Gastrocnemius medialis (tissue), 4 donors: ENCODE data around the gene MLF1. TPM values are rescaled to one million over a fixed set of nuclear protein-coding genes. Genes with fewer than 3 reads are reported as not detected.

Source experiments
- ATAC-seq, 2 donors: fragments of 150-250 bp; one replicate each; pipeline ENCODE4 v1.9.1; 2016
- DNase-seq, 2 donors: peaks; one replicate each; pipeline ENCODE4 v3.0.0-alpha.2; 2019
- H3K27ac ChIP-seq, 4 donors: fragments of 200-600 bp; sonication (generic); 1 replicate in 1 of 4; 2 replicates in 3 of 4; pipeline ENCODE4 v1.5.1; 2016 to 2018; ENCODE audit warnings: mild to moderate bottlenecking in 2 of 4, moderate library complexity in 1 of 4
- H3K27me3 ChIP-seq, 3 donors: fragments of 200-600 bp; sonication (generic) in 2 of 3; 1 replicate in 1 of 3; 2 replicates in 2 of 3; pipeline versions ENCODE4 v1.5.1 to v1.6.0; 2016 to 2019; ENCODE audit warnings: mild to moderate bottlenecking in 1 of 3, moderate library complexity in 1 of 3
- H3K36me3 ChIP-seq, 2 donors: fragments of 200-600 bp; sonication (generic) in 1 of 2; one replicate each; pipeline ENCODE4 v1.5.1; 2017 to 2018
- H3K4me1 ChIP-seq, 2 donors: fragments of 200-600 bp; sonication (generic) in 1 of 2; one replicate each; pipeline ENCODE4 v1.5.1; 2016 to 2017; ENCODE audit warnings: mild to moderate bottlenecking in 2 of 2
- H3K4me3 ChIP-seq, 4 donors: fragments of 200-600 bp; sonication (generic) in 3 of 4; 1 replicate in 1 of 4; 2 replicates in 3 of 4; pipeline ENCODE4 v1.5.1; 2016 to 2019; ENCODE audit warnings: mild to moderate bottlenecking in 2 of 4
- H3K9me3 ChIP-seq, 3 donors: fragments of 200-600 bp; sonication (generic) in 2 of 3; 1 replicate in 1 of 3; 2 replicates in 2 of 3; pipeline ENCODE4 v1.5.1; 2016 to 2019
- POLR2A ChIP-seq, 2 donors: fragments of 450-650 bp; IDR thresholded peaks; one replicate each; pipeline ENCODE4 v1.6.1; 2017; ENCODE audit warnings: antibody characterized with exemption in 2 of 2, mild to moderate bottlenecking in 2 of 2, moderate library complexity in 2 of 2
- in situ Hi-C, 4 donors: fragments of 200-750 bp; cut with MboI; loops; one replicate each; pipeline versions ENCODE4 v1.15.0 to v1.8.0; 2017; ENCODE audit warnings: low sequenced_read_pairs in 4 of 4
- intact Hi-C: fragments of 100-400 bp; cut with DNase I; formaldehyde crosslinking; loops from one replicate; pipeline ENCODE4 v1.15.1; 2023; ENCODE audit warnings: low total_unique reads
- total RNA-seq, 4 donors: library from RNA; depleted of rRNA; stranded (reverse); fragments of >200 nt; gene quantifications; one replicate each; pipeline versions ENCODE4 v1.1.0 to v1.2.3, GENCODE V29; 2016
- TF ChIP-seq, protein P1 (sequence below), 5 experiments: fragments of 450-650 bp in 3 of 5; fragments of 200-600 bp in 2 of 5; sonication (generic) in 2 of 5; IDR thresholded peaks in 4 of 5; conservative IDR thresholded peaks in 1 of 5; 1 replicate in 4 of 5; 2 replicates in 1 of 5; pipeline ENCODE4 v1.5.1; 2016 to 2019; ENCODE audit warnings: antibody characterized with exemption in 5 of 5, mild to moderate bottlenecking in 3 of 5, moderate library complexity in 3 of 5

The MLF1 gene
- total RNA-seq, 4 donors from 2014 or later, result 18.4 to 40.8 (median 24.0) TPM

- Histone ChIP-seq H3K36me3 (peaks cover 2 to 63% of the 10 kb centered on the region in 2 donors), H3K4me3 (no peak overlapping the region), H3K27ac (no peak overlapping the region), H3K9me3 (no peaks in the 10 kb centered on the region), H3K4me1 (peaks cover 3 to 18% of the 10 kb centered on the region in 2 donors), H3K27me3 (no peaks in the 10 kb centered on the region)
- intact Hi-C loops (no loop called here), in situ Hi-C loops (loop anchor here in 1 of 4 donors (25.0 kb wide), 1 partner anchor 135 kb away; no protein-coding TSS in a partner anchor)
- ATAC-seq (no peak), DNase-seq (no peak)
- TF ChIP-seq, protein P1, sequence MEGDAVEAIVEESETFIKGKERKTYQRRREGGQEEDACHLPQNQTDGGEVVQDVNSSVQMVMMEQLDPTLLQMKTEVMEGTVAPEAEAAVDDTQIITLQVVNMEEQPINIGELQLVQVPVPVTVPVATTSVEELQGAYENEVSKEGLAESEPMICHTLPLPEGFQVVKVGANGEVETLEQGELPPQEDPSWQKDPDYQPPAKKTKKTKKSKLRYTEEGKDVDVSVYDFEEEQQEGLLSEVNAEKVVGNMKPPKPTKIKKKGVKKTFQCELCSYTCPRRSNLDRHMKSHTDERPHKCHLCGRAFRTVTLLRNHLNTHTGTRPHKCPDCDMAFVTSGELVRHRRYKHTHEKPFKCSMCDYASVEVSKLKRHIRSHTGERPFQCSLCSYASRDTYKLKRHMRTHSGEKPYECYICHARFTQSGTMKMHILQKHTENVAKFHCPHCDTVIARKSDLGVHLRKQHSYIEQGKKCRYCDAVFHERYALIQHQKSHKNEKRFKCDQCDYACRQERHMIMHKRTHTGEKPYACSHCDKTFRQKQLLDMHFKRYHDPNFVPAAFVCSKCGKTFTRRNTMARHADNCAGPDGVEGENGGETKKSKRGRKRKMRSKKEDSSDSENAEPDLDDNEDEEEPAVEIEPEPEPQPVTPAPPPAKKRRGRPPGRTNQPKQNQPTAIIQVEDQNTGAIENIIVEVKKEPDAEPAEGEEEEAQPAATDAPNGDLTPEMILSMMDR (IDR thresholded peaks at IDR 0.05 in 4 of 5, conservative IDR thresholded peaks at IDR 0.05 in 1 of 5), result no peak
- TF ChIP-seq POLR2A (IDR thresholded peaks at IDR 0.05), result no peak
These were observed 81.5 kb downstream of the MLF1 start for GRCh38 chr3:158652463-158652862.

Other genes starting within 250 kb of the MLF1 start
- 10 to 100 TPM; 52.6 to 84.4 (median 76.2) TPM for gene GFM1, start 73.3 kb downstream of the MLF1 start, total RNA-seq
- 1 to 10 TPM in 3 of 4 donors, under 1 TPM in 1; 0.42 to 5.5 (median 2.2) TPM for gene LXN, start 101.5 kb downstream of the MLF1 start, total RNA-seq
- gene RARRES1, start 161.3 kb downstream of the MLF1 start, total RNA-seq, result 10 to 100 TPM in 1 of 4 donors, 1 to 10 TPM in 3; 1.4 to 27.6 (median 4.4) TPM
- gene MFSD1, start 230.9 kb downstream of the MLF1 start, total RNA-seq, result 10 to 100 TPM; 18.6 to 33.5 (median 25.2) TPM